HEK293 (cell line): Measurements from ENCODE around the gene ARHGEF26.

ENCODE experiments used
- FEZF1 ChIP-seq: fragments of 450-650 bp; formaldehyde crosslinking; IDR thresholded peaks from 2 replicates; pipeline ENCODE4 v1.5.1; 2016; ENCODE audit warnings: missing biosample characterization, missing genetic modification characterization
- GLIS2 ChIP-seq: fragments of 450-650 bp; formaldehyde crosslinking; IDR thresholded peaks from 2 replicates; pipeline ENCODE4 v1.5.1; 2016; ENCODE audit warnings: missing biosample characterization, missing genetic modification characterization
- KLF7 ChIP-seq: fragments of 450-650 bp; formaldehyde crosslinking; IDR thresholded peaks from 2 replicates; pipeline ENCODE4 v1.5.1; 2016; ENCODE audit warnings: missing biosample characterization, missing genetic modification characterization, borderline replicate concordance
- MYNN ChIP-seq: fragments of 450-650 bp; formaldehyde crosslinking; IDR thresholded peaks from 2 replicates; pipeline ENCODE4 v1.5.1; 2016; ENCODE audit warnings: missing biosample characterization, missing genetic modification characterization, borderline replicate concordance
- REST ChIP-seq: fragments of 450-650 bp; formaldehyde crosslinking; IDR thresholded peaks from 2 replicates; pipeline ENCODE4 v1.5.1; 2016; ENCODE audit warnings: missing biosample characterization, missing genetic modification characterization
- TCF7L2 ChIP-seq: IDR thresholded peaks from 2 replicates; pipeline ENCODE4 v1.6.1; 2011; ENCODE audit warnings: low read depth, mild to moderate bottlenecking, inconsistent platforms, low read length, moderate library complexity, borderline replicate concordance
- ZBTB17 ChIP-seq: fragments of 450-650 bp; formaldehyde crosslinking; IDR thresholded peaks from 2 replicates; pipeline ENCODE4 v1.5.1; 2016; ENCODE audit warnings: missing biosample characterization, missing genetic modification characterization
- ZBTB20 ChIP-seq: fragments of 450-650 bp; formaldehyde crosslinking; IDR thresholded peaks from 2 replicates; pipeline ENCODE4 v1.5.1; 2016; ENCODE audit warnings: missing biosample characterization, missing genetic modification characterization
- ZBTB6 ChIP-seq: fragments of 450-650 bp; formaldehyde crosslinking; IDR thresholded peaks from 2 replicates; pipeline ENCODE4 v1.5.1; 2017; ENCODE audit warnings: missing biosample characterization, missing genetic modification characterization
- ZFP41 ChIP-seq: fragments of 450-650 bp; formaldehyde crosslinking; IDR thresholded peaks from 2 replicates; pipeline ENCODE4 v1.5.1; 2016; ENCODE audit warnings: missing biosample characterization, missing genetic modification characterization, borderline replicate concordance
- ZNF133 ChIP-seq: fragments of 450-650 bp; formaldehyde crosslinking; IDR thresholded peaks from 2 replicates; pipeline ENCODE4 v1.5.1; 2016; ENCODE audit warnings: missing biosample characterization, missing genetic modification characterization
- ZNF138 ChIP-seq: fragments of 450-650 bp; formaldehyde crosslinking; IDR thresholded peaks from 2 replicates; pipeline ENCODE4 v1.5.1; 2016; ENCODE audit warnings: missing biosample characterization, missing genetic modification characterization, borderline replicate concordance
- ZNF18 ChIP-seq: fragments of 450-650 bp; formaldehyde crosslinking; IDR thresholded peaks from 2 replicates; pipeline ENCODE4 v1.5.1; 2016; ENCODE audit warnings: missing biosample characterization, missing genetic modification characterization
- ZNF311 ChIP-seq: fragments of 450-650 bp; formaldehyde crosslinking; IDR thresholded peaks from 2 replicates; pipeline ENCODE4 v1.5.1; 2017; ENCODE audit warnings: missing biosample characterization, missing genetic modification characterization, borderline replicate concordance
- ZNF354C ChIP-seq: fragments of 450-650 bp; formaldehyde crosslinking; IDR thresholded peaks from 2 replicates; pipeline ENCODE4 v1.5.1; 2016; ENCODE audit warnings: missing biosample characterization, missing genetic modification characterization, low read depth, borderline replicate concordance
- ZNF362 ChIP-seq: fragments of 450-650 bp; formaldehyde crosslinking; IDR thresholded peaks from 2 replicates; pipeline ENCODE4 v1.5.1; 2016; ENCODE audit warnings: missing biosample characterization, missing genetic modification characterization
- ZNF37A ChIP-seq: fragments of 450-650 bp; IDR thresholded peaks from 2 replicates; pipeline ENCODE4 v1.5.1; 2018; ENCODE audit warnings: missing biosample characterization, missing genetic modification characterization
- ZNF518A ChIP-seq: fragments of 450-650 bp; formaldehyde crosslinking; conservative IDR thresholded peaks from 2 replicates; pipeline ENCODE4 v1.5.1; 2016; ENCODE audit warnings: low read depth, missing biosample characterization, missing genetic modification characterization
- ZNF521 ChIP-seq: fragments of 450-650 bp; formaldehyde crosslinking; IDR thresholded peaks from 2 replicates; pipeline ENCODE4 v1.5.1; 2017; ENCODE audit warnings: missing biosample characterization, mild to moderate bottlenecking, missing genetic modification characterization
- ZNF529 ChIP-seq: fragments of 450-650 bp; formaldehyde crosslinking; IDR thresholded peaks from 2 replicates; pipeline ENCODE4 v1.5.1; 2017; ENCODE audit warnings: missing genetic modification characterization, missing biosample characterization; ENCODE audit not compliant: insufficient replicate concordance
- ZNF585B ChIP-seq: fragments of 450-650 bp; formaldehyde crosslinking; IDR thresholded peaks from 2 replicates; pipeline ENCODE4 v1.5.1; 2016; ENCODE audit warnings: missing biosample characterization, missing genetic modification characterization
- ZNF610 ChIP-seq: fragments of 450-650 bp; formaldehyde crosslinking; IDR thresholded peaks from 2 replicates; pipeline ENCODE4 v1.5.1; 2016; ENCODE audit warnings: missing biosample characterization, missing genetic modification characterization, borderline replicate concordance
- ZNF623 ChIP-seq: fragments of 450-650 bp; formaldehyde crosslinking; IDR thresholded peaks from 2 replicates; pipeline ENCODE4 v1.5.1; 2016; ENCODE audit warnings: missing biosample characterization, missing genetic modification characterization
- ZNF624 ChIP-seq: fragments of 450-650 bp; formaldehyde crosslinking; IDR thresholded peaks from 2 replicates; pipeline ENCODE4 v1.5.1; 2017; ENCODE audit warnings: missing biosample characterization, missing genetic modification characterization
- ZNF777 ChIP-seq: fragments of 450-650 bp; formaldehyde crosslinking; IDR thresholded peaks from 2 replicates; pipeline ENCODE4 v1.5.1; 2017; ENCODE audit warnings: missing biosample characterization, missing genetic modification characterization, borderline replicate concordance
- ZNF791 ChIP-seq: fragments of 450-650 bp; formaldehyde crosslinking; IDR thresholded peaks from 2 replicates; pipeline ENCODE4 v1.5.1; 2016; ENCODE audit warnings: missing biosample characterization, missing genetic modification characterization
- ZNF792 ChIP-seq: fragments of 450-650 bp; formaldehyde crosslinking; IDR thresholded peaks from 2 replicates; pipeline ENCODE4 v1.5.1; 2016; ENCODE audit warnings: missing biosample characterization, missing genetic modification characterization

ARHGEF26 gene

GRCh38 chr3:154132777-154133375 lies 11.7 kb downstream of the ARHGEF26 start (continued):
- TF ChIP-seq ZNF518A (tag by site-specific recombination) (peak; percentile 42; the same call in 1 of the 2 replicates), ZNF623 (no peak), ZNF311 (tag by site-specific recombination) (no peak), ZNF791 (tag by site-specific recombination) (no peak), ZNF354C (tag by site-specific recombination) (no peak), ZNF362 (tag by site-specific recombination) (no peak), ZBTB20 (peak; percentile 89), ZNF585B (no peak), ZNF138 (tag by site-specific recombination) (no peak), KLF7 (tag by site-specific recombination) (no peak), ZNF37A (tag by site-specific recombination) (no peak), ZNF529 (tag by site-specific recombination) (no peak), ZNF610 (tag by site-specific recombination) (no peak), ZNF18 (0 out of 2 replicates have a peak, but pooled peaks have one; percentile 45), ZNF133 (no peak), ZNF521 (tag by site-specific recombination) (no peak), GLIS2 (tag by site-specific recombination) (no peak), ZBTB17 (tag by site-specific recombination) (peak; percentile 45; the same call in 1 of the 2 replicates), FEZF1 (peak; percentile 86), ZBTB6 (tag by site-specific recombination) (no peak), ZNF777 (tag by site-specific recombination) (no peak), REST (no peak), ZNF624 (tag by site-specific recombination) (no peak), MYNN (tag by site-specific recombination) (no peak), ZNF792 (tag by site-specific recombination) (peak; percentile 81; the same call in 1 of the 2 replicates), TCF7L2 (peak; percentile 91), ZFP41 (tag by site-specific recombination) (no peak)
